Measurements from ENCODE around the gene HSPA5.
"Not testable (repeated sequence)": the region's sequence is repeated elsewhere in the genome, so short reads cannot be mapped to it uniquely, and the experiment has no call there.

Gene HSPA5

GRCh38 chr9:125241000-125241862 is at the start of gene HSPA5:
Gene HSPA5, minus strand, starts transcription at chr9:125241343. Its CDS starts 217 bp downstream, at chr9:125241126.
- DNase-seq: peak; percentile 98 to 100

DNA sequence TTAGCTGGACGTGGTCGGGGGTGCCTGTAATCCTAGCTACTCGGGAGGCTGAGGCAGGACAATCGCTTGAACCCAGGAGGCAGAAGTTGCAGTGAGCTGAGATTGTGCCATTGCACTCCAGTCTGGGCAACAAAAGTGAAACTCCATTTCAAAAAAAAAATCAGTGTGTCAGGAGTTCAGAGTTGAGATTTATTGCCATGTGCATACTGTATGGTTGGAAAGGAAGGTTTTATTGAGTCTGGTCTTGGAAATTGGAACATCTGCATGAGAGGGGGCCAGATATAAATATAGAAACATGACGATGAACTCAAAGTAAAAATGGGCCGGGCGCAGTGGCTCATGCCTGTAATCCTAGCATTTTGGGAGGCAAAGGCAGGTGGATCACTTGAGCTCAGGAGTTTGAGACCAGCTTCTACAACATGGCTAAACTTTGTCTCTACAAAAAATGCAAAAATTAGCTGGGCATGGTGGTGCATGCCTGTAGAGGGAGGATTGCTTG is 45.8 kb upstream of the HSPA5 start:
- not testable (repeated sequence) for DNase-seq

DNA sequence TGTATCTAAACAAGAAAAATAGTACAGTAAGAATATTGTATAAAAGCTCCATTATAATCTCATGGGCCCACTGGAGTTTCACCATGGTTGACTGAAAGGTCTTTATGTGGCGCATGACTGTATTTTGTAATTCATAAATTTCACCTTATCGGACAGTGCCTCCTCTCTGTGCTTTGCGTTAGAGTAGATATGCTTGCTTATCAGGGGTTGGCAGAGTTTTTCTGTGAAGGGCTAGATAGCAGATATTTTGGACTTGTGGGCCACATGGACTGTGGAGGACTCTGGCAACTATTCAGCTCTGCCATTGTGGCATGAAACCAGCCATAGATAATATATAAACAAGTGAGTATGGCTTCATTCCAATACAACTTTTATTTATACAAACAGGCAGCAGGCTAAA is 43.7 kb upstream of the HSPA5 start:
- no peak for DNase-seq

DNA sequence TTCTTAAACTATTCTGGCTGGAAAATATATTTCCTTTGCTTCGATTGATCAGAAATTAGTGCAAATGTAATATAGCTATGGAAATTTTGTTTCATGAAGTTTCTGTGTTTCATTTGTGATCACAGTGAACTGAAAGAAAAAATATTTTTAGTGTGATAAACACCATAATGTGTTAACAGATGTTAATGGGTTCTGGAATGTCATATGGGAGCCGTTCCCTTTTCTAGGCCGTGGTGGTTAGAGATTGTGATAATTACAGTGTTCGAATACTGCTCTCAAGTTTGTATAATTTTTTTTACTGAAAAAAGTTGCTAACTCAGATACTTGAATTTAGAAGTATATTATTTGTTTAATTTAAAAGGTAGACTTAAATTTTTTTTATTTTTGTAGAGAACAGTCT is 39.8 kb upstream of the HSPA5 start:
- DNase-seq: no peak

DNA sequence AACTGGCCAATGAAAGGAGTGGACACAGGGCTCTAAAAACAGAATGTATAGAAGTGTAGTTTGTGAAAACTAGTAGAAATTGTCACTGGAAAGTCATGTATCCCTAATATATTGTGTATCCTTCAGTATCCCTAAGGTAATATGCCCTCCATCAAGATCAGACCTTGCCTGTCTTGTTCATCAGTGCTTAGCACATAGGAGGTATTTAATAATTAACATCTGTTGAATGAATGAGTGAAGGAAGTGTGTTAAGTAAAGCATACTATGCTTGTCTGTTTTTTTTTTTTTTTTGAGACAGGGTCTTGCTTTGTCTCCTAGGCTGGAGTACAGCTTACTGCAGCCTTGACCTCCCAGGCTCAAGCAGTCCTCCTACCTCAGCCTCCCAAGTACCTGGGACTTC is 36.3 kb upstream of the HSPA5 start:
- DNase-seq: no peak

DNA sequence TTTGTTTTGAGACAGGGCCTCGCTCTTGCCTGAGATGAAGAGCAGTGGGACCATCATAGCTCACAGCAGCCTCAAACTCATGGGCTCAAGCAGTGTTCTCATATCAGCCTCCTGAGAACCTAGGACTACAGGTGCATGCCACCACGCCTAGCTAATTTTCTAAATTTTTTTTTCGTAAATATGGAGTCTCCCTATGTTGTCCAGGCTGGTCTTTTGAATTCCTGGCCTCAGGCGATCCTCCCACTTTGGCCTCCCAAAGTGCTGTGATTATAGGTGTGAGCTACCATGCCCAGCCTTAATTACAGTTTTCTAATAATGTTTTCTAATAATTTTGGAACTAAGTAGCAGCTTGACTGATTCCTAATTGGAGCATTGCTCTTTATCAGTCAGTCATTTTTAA is 35.6 kb upstream of the HSPA5 start:
- no peak for DNase-seq

DNA sequence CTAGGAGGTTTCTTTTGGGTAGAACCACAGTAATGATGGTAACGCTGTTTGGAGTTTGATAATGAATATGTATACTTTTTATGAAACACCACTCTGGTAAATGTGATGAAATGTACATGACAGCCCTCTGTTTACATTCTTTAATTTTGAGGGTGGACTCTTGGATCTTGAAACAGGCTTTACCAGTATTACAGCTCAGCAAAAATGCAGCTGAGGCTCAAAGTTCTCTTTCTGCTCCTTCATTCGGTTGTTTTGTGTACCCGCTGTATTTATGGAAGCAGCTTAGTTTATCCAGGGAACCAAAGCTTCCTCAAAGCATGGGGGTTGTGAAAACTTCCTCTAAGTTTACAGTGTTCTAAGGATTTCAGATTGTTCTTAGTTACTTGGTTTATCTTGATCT is 31.6 kb upstream of the HSPA5 start:
- DNase-seq: no peak

DNA sequence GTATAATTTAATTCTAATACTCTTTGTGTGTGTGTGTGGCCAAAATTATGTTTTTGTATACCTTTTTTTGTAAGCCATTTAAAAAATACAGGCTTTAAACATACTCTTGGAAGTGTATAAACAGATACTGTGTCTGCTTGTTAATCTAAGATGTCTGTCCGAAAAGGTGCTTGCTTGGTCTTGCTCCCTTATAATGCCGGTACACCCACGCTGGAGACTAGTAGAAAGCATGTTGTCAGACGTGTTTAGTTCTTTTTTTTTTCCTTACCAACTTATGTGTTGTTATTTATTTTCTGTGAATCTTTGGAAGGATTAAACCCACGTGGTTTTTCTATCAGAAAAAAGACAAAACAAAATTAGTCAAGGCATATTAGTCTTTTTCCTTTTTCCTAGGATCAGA is 29.9 kb upstream of the HSPA5 start:
- DNase-seq: no peak

GRCh38 chr9:125269014-125269397 is 27.9 kb upstream of the HSPA5 start:
- DNase-seq: no peak

GRCh38 chr9:125268394-125269013 is 27.4 kb upstream of the HSPA5 start:
- no peak for DNase-seq

DNA sequence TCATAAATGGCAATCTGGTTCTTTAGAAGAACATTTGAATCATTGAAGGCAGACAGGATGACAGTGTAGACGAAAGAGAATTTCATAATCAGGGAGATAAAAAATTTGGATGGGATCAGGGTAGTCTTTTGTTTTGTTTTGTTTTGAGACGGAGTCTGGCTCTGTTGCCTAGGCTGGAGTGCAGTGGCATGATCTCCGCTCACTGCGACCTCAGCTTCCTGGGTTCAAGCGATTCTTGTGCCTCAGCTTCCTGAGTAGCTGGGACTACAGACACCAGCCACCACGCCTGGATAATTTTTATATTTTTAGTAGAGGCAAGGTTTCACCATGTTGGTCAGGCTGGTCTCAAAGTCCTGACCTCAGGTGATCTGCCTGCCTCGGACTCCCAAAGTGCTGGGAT is 22.9 kb upstream of the HSPA5 start:
- not testable (repeated sequence) for DNase-seq

GRCh38 chr9:125262294-125262991 is 21.3 kb upstream of the HSPA5 start:
- no peak for DNase-seq

GRCh38 chr9:125261501-125262293 is 20.6 kb upstream of the HSPA5 start, which contains the start of gene GAPVD1:
Gene GAPVD1, plus strand, starts transcription at chr9:125261826. Its CDS starts 37,096 bp downstream, at chr9:125298922.
- peak; percentile 80 to 82 for DNase-seq

- DNase-seq: no peak
Observed at GRCh38 chr9:125260561-125260960, 19.4 kb upstream of the HSPA5 start.

GRCh38 chr9:125258832-125259534 is 17.8 kb upstream of the HSPA5 start:
- no peak for DNase-seq

DNA sequence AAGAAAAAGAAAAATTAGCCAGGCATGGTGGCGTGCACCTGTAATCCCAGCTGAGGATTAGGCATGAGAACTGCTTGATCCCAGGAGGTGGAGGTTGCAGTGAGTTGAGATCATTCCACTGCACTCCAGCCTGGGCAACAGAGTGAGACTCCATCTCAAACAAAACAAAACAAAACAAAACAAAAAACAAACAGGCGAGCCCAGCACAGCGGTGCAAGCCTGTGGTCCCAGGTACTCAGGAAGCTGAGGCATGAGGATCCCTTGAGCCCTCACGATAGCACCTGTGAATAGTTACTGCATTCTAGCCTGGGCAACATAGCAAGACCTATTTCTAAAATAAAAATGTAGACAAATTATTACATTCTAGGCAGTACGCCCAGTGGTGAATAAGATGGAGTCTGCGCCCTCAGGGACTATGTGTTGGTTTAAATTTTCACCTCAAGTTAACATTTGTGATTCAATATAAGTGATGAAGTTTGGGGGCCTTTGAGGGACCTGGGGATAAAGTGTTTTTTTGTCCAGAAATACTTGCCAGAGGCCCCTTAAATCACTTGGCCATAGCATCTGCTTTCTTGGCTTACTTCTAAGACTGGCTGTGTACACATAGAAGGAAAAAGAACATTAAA is 17.1 kb upstream of the HSPA5 start:
- DNase-seq: no peak

DNA sequence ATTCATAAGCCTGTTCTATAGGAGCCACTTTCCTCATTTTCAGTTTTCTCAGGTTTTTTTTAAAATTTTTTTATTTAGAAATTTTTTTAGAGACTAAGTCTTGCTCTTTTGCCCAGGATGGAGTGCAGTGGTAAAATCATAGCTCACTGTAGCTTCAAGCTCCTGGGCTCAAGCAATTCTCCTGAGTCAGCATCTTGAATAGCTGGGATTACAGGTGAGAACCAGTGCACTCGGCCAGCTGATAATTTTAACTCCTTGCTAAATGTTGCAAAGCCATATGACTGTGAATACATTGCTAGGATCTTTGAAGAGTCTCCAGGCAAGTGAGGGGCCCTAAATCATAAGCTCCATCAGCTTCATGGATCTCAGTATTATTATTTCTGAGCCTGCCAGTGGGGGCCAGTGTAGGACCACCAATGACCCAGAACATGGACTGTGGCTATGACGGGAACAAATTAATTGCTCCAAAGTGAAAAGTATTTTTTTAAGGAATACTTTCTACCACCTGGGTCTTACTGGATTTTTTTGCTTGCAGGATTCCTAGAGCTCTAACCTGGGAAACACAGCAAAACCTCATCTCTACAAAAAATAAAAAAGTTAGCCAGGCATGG is 14.7 kb upstream of the HSPA5 start:
- no peak for DNase-seq

DNA sequence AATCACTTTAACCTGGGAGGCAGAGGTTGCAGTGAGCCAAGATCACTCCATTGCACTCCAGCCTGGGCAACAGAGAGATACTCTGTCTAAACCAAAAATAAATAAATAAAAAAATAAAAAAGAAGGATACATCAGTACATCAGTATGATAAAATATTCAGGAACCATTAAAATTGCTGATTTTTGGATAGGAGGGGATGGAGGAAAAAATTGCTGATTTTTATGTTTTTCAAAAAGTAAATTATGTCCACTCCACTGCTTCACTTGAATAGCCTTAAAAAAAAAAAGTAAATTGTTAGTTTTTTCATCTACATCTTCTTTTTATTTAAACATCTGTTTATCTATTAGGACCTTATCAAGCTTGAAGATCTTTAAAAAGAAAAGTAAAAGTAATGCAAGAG is 13.1 kb upstream of the HSPA5 start:
- DNase-seq: no peak

DNA sequence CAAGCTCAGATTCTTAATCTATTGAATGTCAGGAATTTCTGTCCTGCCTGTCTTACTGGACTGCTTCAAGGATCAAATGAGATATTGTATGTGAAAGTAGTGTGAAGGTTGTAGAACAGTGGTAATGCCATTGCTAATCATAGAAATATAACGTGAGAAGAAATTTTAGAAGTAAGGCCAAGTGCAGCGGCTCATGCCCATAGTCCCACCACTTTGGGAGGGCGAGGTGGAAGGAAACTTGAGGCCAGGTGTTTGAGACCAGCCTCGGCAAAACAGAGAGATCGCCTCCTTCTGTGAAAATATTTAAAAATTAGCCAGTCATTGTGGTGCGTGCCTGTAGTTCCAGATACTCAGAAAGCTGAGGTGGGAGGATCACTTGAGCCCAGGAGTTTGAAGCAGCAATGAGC is 5.1 kb upstream of the HSPA5 start:
- no peak for DNase-seq

- DNase-seq: no peak
Observed at GRCh38 chr9:125243792-125244260, 2.7 kb upstream of the HSPA5 start.

Data from activated CD4-positive, alpha-beta T cell treated with anti-CD3 and anti-CD28 coated beads for 4 hours (primary cell).